Measurements from ENCODE around the gene NAALADL2. TPM values are rescaled to one million over a fixed set of nuclear protein-coding genes. Genes with fewer than 3 reads are reported as not detected.

NAALADL2 gene
- total and polyA plus RNA-seq, 2 donors (not counting 1 experiment from before 2014, with no cell fraction given), result not detected

- CTCF ChIA-PET, result no interaction called here
Observed at GRCh38 chr3:175502155-175502554, 643.0 kb downstream of the NAALADL2 start.

GRCh38 chr3:175511219-175511785 lies 652.2 kb downstream of the NAALADL2 start:
- TF ChIP-seq EZH2 (IDR thresholded peaks at IDR 0.05; ENCODE audit: borderline replicate concordance, insufficient read depth, low read depth, low read length, poor library complexity, severe bottlenecking), result no peak
- TF ChIP-seq, protein P1, sequence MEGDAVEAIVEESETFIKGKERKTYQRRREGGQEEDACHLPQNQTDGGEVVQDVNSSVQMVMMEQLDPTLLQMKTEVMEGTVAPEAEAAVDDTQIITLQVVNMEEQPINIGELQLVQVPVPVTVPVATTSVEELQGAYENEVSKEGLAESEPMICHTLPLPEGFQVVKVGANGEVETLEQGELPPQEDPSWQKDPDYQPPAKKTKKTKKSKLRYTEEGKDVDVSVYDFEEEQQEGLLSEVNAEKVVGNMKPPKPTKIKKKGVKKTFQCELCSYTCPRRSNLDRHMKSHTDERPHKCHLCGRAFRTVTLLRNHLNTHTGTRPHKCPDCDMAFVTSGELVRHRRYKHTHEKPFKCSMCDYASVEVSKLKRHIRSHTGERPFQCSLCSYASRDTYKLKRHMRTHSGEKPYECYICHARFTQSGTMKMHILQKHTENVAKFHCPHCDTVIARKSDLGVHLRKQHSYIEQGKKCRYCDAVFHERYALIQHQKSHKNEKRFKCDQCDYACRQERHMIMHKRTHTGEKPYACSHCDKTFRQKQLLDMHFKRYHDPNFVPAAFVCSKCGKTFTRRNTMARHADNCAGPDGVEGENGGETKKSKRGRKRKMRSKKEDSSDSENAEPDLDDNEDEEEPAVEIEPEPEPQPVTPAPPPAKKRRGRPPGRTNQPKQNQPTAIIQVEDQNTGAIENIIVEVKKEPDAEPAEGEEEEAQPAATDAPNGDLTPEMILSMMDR (IDR thresholded peaks at IDR 0.05), result no peak
- Histone ChIP-seq H4K20me1 (ENCODE audit: control insufficient read depth, insufficient read depth, low read length, poor library complexity, severe bottlenecking) (no peaks in the 10 kb centered on the region), H3K4me1 (ENCODE audit: control insufficient read depth in 2 of 2, insufficient read depth in 2 of 2, low read length in 2 of 2) (no peaks in the 10 kb centered on the region), H3K27ac (ENCODE audit: low read length in 2 of 2) (no peak overlapping the region), H3K4me3 (ENCODE audit: control extremely low read depth in 1 of 5, extremely low read depth in 1 of 5, insufficient read depth in 1 of 5, low read depth in 2 of 5, low read length in 4 of 5) (no peak overlapping the region), H3K9me3 (ENCODE audit: control extremely low read depth in 1 of 3, control insufficient read depth in 2 of 3, insufficient read depth in 1 of 3, low read length in 2 of 3) (peaks cover 0 to 3% (median 0%) of the 10 kb centered on the region in 3 donors), H2AFZ (ENCODE audit: insufficient read depth, low read depth, low read length, poor library complexity, severe bottlenecking) (no peak overlapping the region), H3K36me3 (replicated peaks in 1 of 2; ENCODE audit: control extremely low read depth in 1 of 2, control insufficient read depth in 1 of 2, extremely low read depth in 1 of 2, insufficient read depth in 2 of 2, low read length in 1 of 2) (no peaks in the 10 kb centered on the region), H3K27me3 (replicated peaks in 1 of 4; ENCODE audit: control extremely low read depth in 1 of 4, control insufficient read depth in 3 of 4, insufficient read depth in 4 of 4, low read length in 3 of 4) (no peaks in the 10 kb centered on the region), H3K9ac (ENCODE audit: low read length) (no peak overlapping the region), H3K4me2 (replicated peaks; ENCODE audit: low read depth, low read length, poor library complexity, severe bottlenecking) (no peak overlapping the region), H3K79me2 (ENCODE audit: control insufficient read depth, insufficient read depth, low read length) (no peaks in the 10 kb centered on the region)
- 86% methylated on average over 2 of the region's 3 CpGs for WGBS (ENCODE audit: insufficient coverage)
- H3K4me3 Mint-ChIP-seq, result no peak overlapping the region
- intact Hi-C loops (cut with micrococcal nuclease), result no loop called here
- ATAC-seq (ENCODE audit: low read depth), result no peak
- H3K4me1 Mint-ChIP-seq, result no peaks in the 10 kb centered on the region
- CTCF ChIA-PET, result no interaction called here
- POLR2A ChIA-PET, result no interaction called here
- H3K27ac Mint-ChIP-seq, result no peak overlapping the region
- H3K9me3 Mint-ChIP-seq (ENCODE audit: insufficient read depth), result peaks cover 4% of the 10 kb centered on the region
- H3K27me3 Mint-ChIP-seq, result no peaks in the 10 kb centered on the region
- no peak for DNase-seq

More at GRCh38 chr3:175502155-175502554, 643.0 kb downstream of the NAALADL2 start:
- H2AFZ ChIP-seq (ENCODE audit: insufficient read depth, low read depth, low read length, poor library complexity, severe bottlenecking), result no peak overlapping the region
- no peak for TF ChIP-seq EZH2 (IDR thresholded peaks at IDR 0.05; ENCODE audit: borderline replicate concordance, insufficient read depth, low read depth, low read length, poor library complexity, severe bottlenecking)
- TF ChIP-seq, protein P1 (IDR thresholded peaks at IDR 0.05), result no peak
- H3K27me3 Mint-ChIP-seq, result no peaks in the 10 kb centered on the region
- no peaks in the 10 kb centered on the region for H4K20me1 ChIP-seq (ENCODE audit: control insufficient read depth, insufficient read depth, low read length, poor library complexity, severe bottlenecking)
- H3K4me3 ChIP-seq (ENCODE audit: control extremely low read depth in 1 of 5, extremely low read depth in 1 of 5, insufficient read depth in 1 of 5, low read depth in 2 of 5, low read length in 4 of 5), result no peak overlapping the region
- no peak overlapping the region for H3K4me3 Mint-ChIP-seq
- POLR2A ChIA-PET, result no interaction called here
- H3K27ac Mint-ChIP-seq, result no peak overlapping the region
- H3K27ac ChIP-seq (ENCODE audit: low read length in 2 of 2), result no peak overlapping the region
- H3K9me3 Mint-ChIP-seq (ENCODE audit: insufficient read depth), result peaks cover 2% of the 10 kb centered on the region
- no peaks in the 10 kb centered on the region for H3K4me1 Mint-ChIP-seq
- no peak for DNase-seq
- no peaks in the 10 kb centered on the region for H3K9me3 ChIP-seq (ENCODE audit: control extremely low read depth in 1 of 3, control insufficient read depth in 2 of 3, insufficient read depth in 1 of 3, low read length in 2 of 3)
- no peaks in the 10 kb centered on the region for H3K27me3 ChIP-seq (replicated peaks in 1 of 4; ENCODE audit: control extremely low read depth in 1 of 4, control insufficient read depth in 3 of 4, insufficient read depth in 4 of 4, low read length in 3 of 4)
- H3K9ac ChIP-seq (ENCODE audit: low read length), result no peak overlapping the region
- H3K4me2 ChIP-seq (replicated peaks; ENCODE audit: low read depth, low read length, poor library complexity, severe bottlenecking), result no peak overlapping the region
- WGBS (ENCODE audit: insufficient coverage), result 91% methylated on average over 3 of the region's 3 CpGs
- no peaks in the 10 kb centered on the region for H3K4me1 ChIP-seq (ENCODE audit: control insufficient read depth in 2 of 2, insufficient read depth in 2 of 2, low read length in 2 of 2)
- H3K79me2 ChIP-seq (ENCODE audit: control insufficient read depth, insufficient read depth, low read length), result no peaks in the 10 kb centered on the region
- intact Hi-C loops (cut with micrococcal nuclease), result no loop called here
- H3K36me3 ChIP-seq (replicated peaks in 1 of 2; ENCODE audit: control extremely low read depth in 1 of 2, control insufficient read depth in 1 of 2, extremely low read depth in 1 of 2, insufficient read depth in 2 of 2, low read length in 1 of 2), result no peaks in the 10 kb centered on the region
- no peak for ATAC-seq (ENCODE audit: low read depth)

Data from B cell (primary cell).